HuH-7 (cell line): ENCODE data around the gene RPS17.
"Not testable (repeated sequence)": the region's sequence is repeated elsewhere in the genome, so short reads cannot be mapped to it uniquely, and the experiment has no call there.

Experiments used
- DNase-seq: peaks from one replicate; pipeline ENCODE4 v3.0.0; 2011; ENCODE audit warnings: low spot score

RPS17 gene

DNA sequence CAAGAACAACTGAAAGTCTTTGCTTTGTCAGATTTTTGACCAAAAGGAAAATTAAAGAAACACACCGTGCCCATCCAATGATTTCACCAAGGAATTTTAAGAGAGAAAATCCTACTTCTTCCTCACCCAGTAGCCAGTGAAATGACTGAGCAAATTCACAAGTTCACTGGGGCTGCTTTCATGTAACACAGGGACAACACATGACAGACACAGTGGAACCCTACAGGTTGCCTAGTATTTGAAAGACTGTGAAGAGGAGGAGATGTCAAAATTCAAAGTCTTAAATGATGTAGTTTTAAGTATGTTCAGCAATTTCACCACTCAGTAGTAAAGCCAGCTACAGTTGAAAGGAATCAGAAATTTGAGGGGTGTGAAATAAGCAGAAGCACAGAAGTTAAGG is 33.2 kb downstream of the RPS17 start:
- DNase-seq, result not testable (repeated sequence)

GRCh38 chr15:82505842-82506241 is 34.4 kb downstream of the RPS17 start:
- DNase-seq, result not testable (repeated sequence)

- not testable (repeated sequence) for DNase-seq
These were observed 36.2 kb downstream of the RPS17 start for GRCh38 chr15:82504074-82504473.

GRCh38 chr15:82502700-82503339 is 37.4 kb downstream of the RPS17 start:
- not testable (repeated sequence) for DNase-seq

DNA sequence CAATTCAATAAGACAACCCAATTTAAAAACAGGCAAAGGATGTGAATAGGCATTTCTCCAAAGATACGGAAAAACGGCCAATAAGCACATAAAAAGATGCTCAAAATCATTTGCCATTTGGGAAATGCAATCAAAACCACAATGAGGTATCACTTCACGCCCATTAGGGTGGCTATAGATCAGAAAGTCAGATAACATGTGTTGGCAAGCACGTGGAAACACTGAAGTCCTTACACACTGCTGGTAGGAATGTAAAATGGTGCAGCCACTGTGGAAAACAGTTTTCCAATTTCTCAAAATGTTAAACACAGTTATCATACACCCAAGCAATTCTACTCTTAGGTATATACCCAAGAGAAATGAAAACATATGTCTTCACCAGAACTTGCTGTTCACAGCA is 39.5 kb downstream of the RPS17 start:
- DNase-seq, result not testable (repeated sequence)

GRCh38 chr15:82497978-82498377 is 42.3 kb downstream of the RPS17 start:
- DNase-seq, result not testable (repeated sequence)

DNA sequence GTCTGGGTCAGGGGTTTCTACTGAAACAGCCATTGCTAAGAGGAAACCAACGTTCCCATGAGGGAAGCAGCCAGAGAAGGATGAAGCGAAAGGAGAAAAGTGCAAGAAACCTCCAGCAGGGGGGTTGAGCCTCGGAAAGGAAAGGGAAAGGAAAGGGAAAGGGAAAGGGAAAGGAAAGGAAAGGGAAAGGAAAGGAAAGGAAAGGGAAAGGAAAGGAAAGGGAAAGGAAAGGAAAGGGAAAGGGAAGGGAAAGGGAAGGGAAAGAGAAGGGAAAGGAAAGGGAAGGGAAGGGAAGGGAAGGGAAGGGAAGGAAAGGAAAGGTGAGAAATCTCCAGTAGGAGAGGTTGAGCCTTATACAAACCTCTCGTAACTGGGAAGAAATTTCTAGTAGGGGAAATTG is 52.0 kb downstream of the RPS17 start:
- not testable (repeated sequence) for DNase-seq

DNA sequence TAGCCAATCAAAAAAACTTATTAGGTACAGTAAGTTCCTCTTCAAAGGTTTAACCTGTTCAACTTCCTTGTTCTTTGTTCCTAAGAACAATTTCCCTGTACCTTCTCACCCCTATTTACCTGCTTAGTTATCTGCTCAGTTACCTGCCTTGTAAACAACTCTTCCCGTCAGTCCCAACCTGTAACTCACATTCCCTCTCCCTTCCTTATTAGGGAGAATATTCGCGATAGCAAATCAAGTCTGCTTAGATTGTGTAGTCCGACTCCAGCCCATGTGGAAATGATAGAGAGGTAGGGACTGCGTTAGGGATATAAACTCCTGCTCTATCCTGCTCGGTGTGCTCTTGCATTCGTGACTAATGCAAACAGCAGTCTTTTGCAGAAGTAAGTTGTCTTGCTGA is 53.2 kb downstream of the RPS17 start:
- DNase-seq, result not testable (repeated sequence)
